GM23338 (cell line): ENCODE data around the gene SETDB2. TPM values are rescaled to one million over a fixed set of nuclear protein-coding genes. Genes with fewer than 3 reads are reported as not detected.

Source experiments
- ATAC-seq: fragments of 200-7000 bp; cut with Tn5 transposase; 3 replicates; pipeline ENCODE4 v1.9.1; 2020
- DNase-seq: peaks from one replicate; pipeline ENCODE4 v3.0.0-alpha.2; 2015; ENCODE audit warnings: low spot score
- H2AFZ ChIP-seq: fragments of 200-600 bp; sonication (generic); 2 replicates; pipeline ENCODE4 v1.8.0; 2016; ENCODE audit warnings: antibody characterized with exemption, mild to moderate bottlenecking, moderate library complexity
- H3F3A ChIP-seq: fragments of 200-600 bp; sonication (generic); replicated peaks from 2 replicates; pipeline ENCODE4 v1.8.0; 2017; ENCODE audit warnings: antibody characterized with exemption, mixed run types, low read depth
- H3K27ac ChIP-seq: fragments of 200-600 bp; sonication (generic); 2 replicates; pipeline ENCODE4 v1.6.1; 2016; ENCODE audit warnings: low read depth
- H3K27me3 ChIP-seq: fragments of 200-600 bp; sonication (generic); 2 replicates; pipeline ENCODE4 v1.8.0; 2016; ENCODE audit warnings: mild to moderate bottlenecking, mixed run types, moderate library complexity; ENCODE audit not compliant: insufficient read depth
- H3K36me3 ChIP-seq: fragments of 200-600 bp; sonication (generic); 2 replicates; pipeline ENCODE4 v1.8.0; 2016; ENCODE audit warnings: mild to moderate bottlenecking; ENCODE audit not compliant: insufficient read depth
- H3K4me1 ChIP-seq: fragments of 200-600 bp; sonication (generic); 2 replicates; pipeline ENCODE4 v1.8.0; 2016; ENCODE audit warnings: mild to moderate bottlenecking, moderate library complexity; ENCODE audit not compliant: insufficient read depth
- H3K4me2 ChIP-seq: fragments of 200-600 bp; sonication (generic); 2 replicates; pipeline ENCODE4 v1.7.1; 2017; ENCODE audit warnings: mixed run types
- H3K4me3 ChIP-seq: fragments of 200-600 bp; sonication (generic); 2 replicates; pipeline ENCODE4 v1.6.1; 2016; ENCODE audit warnings: mixed run types
- H3K79me2 ChIP-seq: fragments of 200-600 bp; sonication (generic); replicated peaks from 2 replicates; pipeline ENCODE4 v1.8.0; 2017; ENCODE audit warnings: mild to moderate bottlenecking; ENCODE audit not compliant: insufficient read depth
- H3K9me2 ChIP-seq: fragments of 200-600 bp; sonication (generic); 2 replicates; pipeline ENCODE4 v1.8.0; 2017; ENCODE audit not compliant: insufficient read depth
- H4K20me1 ChIP-seq: fragments of 200-600 bp; sonication (generic); replicated peaks from 2 replicates; pipeline ENCODE4 v1.8.0; 2017; ENCODE audit warnings: mild to moderate bottlenecking; ENCODE audit not compliant: insufficient read depth
- H3K27ac Mint-ChIP-seq: 2 replicates; pipeline ENCODE4 v1.8.0; 2020; ENCODE audit warnings: inconsistent platforms, mild to moderate bottlenecking, moderate library complexity, mixed read lengths
- H3K27me3 Mint-ChIP-seq: 3 replicates; pipeline ENCODE4 v1.8.0; 2022; ENCODE audit warnings: low read depth, mild to moderate bottlenecking, moderate library complexity, mixed read lengths, inconsistent platforms; ENCODE audit not compliant: insufficient read depth, poor library complexity
- H3K36me3 Mint-ChIP-seq: 3 replicates; pipeline ENCODE4 v1.8.0; 2021; ENCODE audit warnings: low read depth, mild to moderate bottlenecking, inconsistent platforms, moderate library complexity, mixed read lengths
- H3K4me1 Mint-ChIP-seq: 3 replicates; pipeline ENCODE4 v1.8.0; 2020; ENCODE audit warnings: mild to moderate bottlenecking, inconsistent platforms, mixed read lengths
- H3K4me3 Mint-ChIP-seq: 3 replicates; pipeline ENCODE4 v1.8.0; 2021; ENCODE audit warnings: moderate library complexity, mild to moderate bottlenecking, inconsistent platforms, mixed read lengths
- H3K9me3 Mint-ChIP-seq: 3 replicates; pipeline ENCODE4 v1.8.0; 2020; ENCODE audit warnings: moderate library complexity, mild to moderate bottlenecking, inconsistent platforms, mixed read lengths
- CREB1 ChIP-seq: fragments of 250-450 bp; sonication (Bioruptor Pico); IDR thresholded peaks from 2 replicates; pipeline ENCODE4 v1.5.0; 2020; ENCODE audit warnings: low read depth, mild to moderate bottlenecking, moderate library complexity
- EZH2 ChIP-seq: fragments of 200-600 bp; sonication (generic); IDR thresholded peaks from one replicate; pipeline ENCODE4 v1.8.0; 2017; ENCODE audit warnings: antibody characterized with exemption, mild to moderate bottlenecking, low read depth; ENCODE audit not compliant: unreplicated experiment
- EZH2phosphoT487 ChIP-seq: fragments of 200-600 bp; sonication (generic); IDR thresholded peaks from one replicate; pipeline ENCODE4 v1.8.1; 2018; ENCODE audit warnings: antibody characterized with exemption; ENCODE audit not compliant: unreplicated experiment
- JUNB ChIP-seq: IDR thresholded peaks from one replicate; pipeline ENCODE4 v1.6.1; 2016; ENCODE audit warnings: antibody characterized with exemption; ENCODE audit not compliant: unreplicated experiment
- NANOG ChIP-seq: IDR thresholded peaks from 2 replicates; pipeline ENCODE4 v1.6.1; 2016; ENCODE audit warnings: antibody characterized with exemption, borderline replicate concordance
- STAT1 ChIP-seq: IDR thresholded peaks from one replicate; pipeline ENCODE4 v1.6.1; 2016; ENCODE audit warnings: antibody characterized with exemption; ENCODE audit not compliant: unreplicated experiment
- ZNF114 ChIP-seq: fragments of 250-450 bp; sonication (Bioruptor Pico); IDR thresholded peaks from 2 replicates; pipeline ENCODE4 v1.5.0; 2020; ENCODE audit warnings: mild to moderate bottlenecking, moderate library complexity
- ZNF331 ChIP-seq: fragments of 250-450 bp; sonication (Bioruptor Pico); IDR thresholded peaks from 2 replicates; pipeline ENCODE4 v1.5.0; 2020; ENCODE audit warnings: low read depth, mild to moderate bottlenecking, moderate library complexity
- polyA plus RNA-seq: library from polyadenylated mRNA; unstranded; fragments of >200 nt; fragmentation: Nextera tagmentation; extraction: Ambion mirVana; gene quantifications from 2 replicates; pipeline ENCODE4 v1.2.1, GENCODE V29; 2016
- total RNA-seq: library from RNA; depleted of rRNA; stranded (reverse); fragments of >200 nt; shearing (Covaris generic); gene quantifications from 2 replicates; pipeline ENCODE4 v1.2.3, GENCODE V29; 2014
- TF ChIP-seq, protein P1 (sequence below): IDR thresholded peaks from 2 replicates; pipeline ENCODE4 v1.6.1; 2016; ENCODE audit warnings: antibody characterized with exemption
- TF ChIP-seq, protein P2 (sequence below), 2 experiments: fragments of 200-600 bp in 1 of 2; sonication (generic) in 1 of 2; conservative IDR thresholded peaks; 2 replicates each; pipeline versions ENCODE4 v1.5.1 to v1.6.1; 2016 to 2017; ENCODE audit warnings: antibody characterized with exemption in 2 of 2, low read depth in 2 of 2, mild to moderate bottlenecking in 2 of 2, moderate library complexity in 1 of 2
- TF ChIP-seq, protein P3 (sequence below): fragments of 250-450 bp; sonication (Bioruptor Pico); IDR thresholded peaks from 2 replicates; pipeline ENCODE4 v1.5.0; 2020; ENCODE audit warnings: mild to moderate bottlenecking, moderate library complexity
- TF ChIP-seq, protein P4 (sequence below): IDR thresholded peaks from one replicate; pipeline ENCODE4 v1.6.1; 2018; ENCODE audit warnings: antibody characterized with exemption; ENCODE audit not compliant: unreplicated experiment

SETDB2 gene
- total and polyA plus RNA-seq, 2 experiments from 2014 or later: 4.6 to 5.8 TPM

DNA sequence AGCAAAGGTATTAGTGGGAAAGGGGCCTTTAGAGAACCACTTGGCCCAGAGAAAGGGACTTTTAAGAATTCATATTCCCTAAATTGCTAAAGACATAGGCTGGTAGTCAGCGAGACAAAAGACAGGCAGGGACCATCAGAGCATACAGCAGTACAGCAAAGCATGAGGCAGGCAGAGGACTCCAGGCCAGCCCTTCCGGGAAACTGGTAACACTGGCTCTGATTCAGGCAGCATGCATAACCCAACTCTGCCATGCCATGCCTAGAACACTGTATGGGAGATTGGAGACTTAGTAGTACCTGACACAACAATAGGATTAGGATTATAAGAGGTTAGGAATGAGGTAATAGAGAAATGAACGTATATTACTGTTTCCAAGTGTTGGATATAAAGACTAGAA, 35.1 kb upstream of the SETDB2 start (continued):
- TF ChIP-seq, protein P1, sequence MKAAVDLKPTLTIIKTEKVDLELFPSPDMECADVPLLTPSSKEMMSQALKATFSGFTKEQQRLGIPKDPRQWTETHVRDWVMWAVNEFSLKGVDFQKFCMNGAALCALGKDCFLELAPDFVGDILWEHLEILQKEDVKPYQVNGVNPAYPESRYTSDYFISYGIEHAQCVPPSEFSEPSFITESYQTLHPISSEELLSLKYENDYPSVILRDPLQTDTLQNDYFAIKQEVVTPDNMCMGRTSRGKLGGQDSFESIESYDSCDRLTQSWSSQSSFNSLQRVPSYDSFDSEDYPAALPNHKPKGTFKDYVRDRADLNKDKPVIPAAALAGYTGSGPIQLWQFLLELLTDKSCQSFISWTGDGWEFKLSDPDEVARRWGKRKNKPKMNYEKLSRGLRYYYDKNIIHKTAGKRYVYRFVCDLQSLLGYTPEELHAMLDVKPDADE: no peak

DNA sequence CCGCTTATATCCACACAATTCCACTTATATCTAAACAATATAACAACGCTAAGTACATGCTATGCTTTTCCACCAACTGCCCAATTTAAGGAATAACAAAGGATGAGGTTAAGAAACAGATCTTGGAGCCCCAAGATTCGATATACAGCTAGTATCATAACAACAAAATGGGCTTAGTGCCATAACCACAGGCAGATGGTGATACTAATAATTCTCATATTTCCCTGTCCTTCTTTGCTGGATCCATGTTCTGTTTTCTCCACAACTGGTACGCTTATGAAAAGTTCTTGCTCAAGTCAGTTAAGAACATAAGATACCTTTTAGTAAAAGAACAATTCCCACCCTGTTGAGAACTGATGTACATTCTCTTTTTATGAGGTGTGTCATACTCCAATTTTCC, 34.1 kb upstream of the SETDB2 start:
- no peak for DNase-seq
- Mint-ChIP-seq H3K36me3 (no peaks in the 10 kb centered on the region), H3K27ac (no peak overlapping the region)
- no peak for TF ChIP-seq EZH2phosphoT487
- TF ChIP-seq CREB1: no peak
- no peak for TF ChIP-seq ZNF331
- TF ChIP-seq, protein P2, sequence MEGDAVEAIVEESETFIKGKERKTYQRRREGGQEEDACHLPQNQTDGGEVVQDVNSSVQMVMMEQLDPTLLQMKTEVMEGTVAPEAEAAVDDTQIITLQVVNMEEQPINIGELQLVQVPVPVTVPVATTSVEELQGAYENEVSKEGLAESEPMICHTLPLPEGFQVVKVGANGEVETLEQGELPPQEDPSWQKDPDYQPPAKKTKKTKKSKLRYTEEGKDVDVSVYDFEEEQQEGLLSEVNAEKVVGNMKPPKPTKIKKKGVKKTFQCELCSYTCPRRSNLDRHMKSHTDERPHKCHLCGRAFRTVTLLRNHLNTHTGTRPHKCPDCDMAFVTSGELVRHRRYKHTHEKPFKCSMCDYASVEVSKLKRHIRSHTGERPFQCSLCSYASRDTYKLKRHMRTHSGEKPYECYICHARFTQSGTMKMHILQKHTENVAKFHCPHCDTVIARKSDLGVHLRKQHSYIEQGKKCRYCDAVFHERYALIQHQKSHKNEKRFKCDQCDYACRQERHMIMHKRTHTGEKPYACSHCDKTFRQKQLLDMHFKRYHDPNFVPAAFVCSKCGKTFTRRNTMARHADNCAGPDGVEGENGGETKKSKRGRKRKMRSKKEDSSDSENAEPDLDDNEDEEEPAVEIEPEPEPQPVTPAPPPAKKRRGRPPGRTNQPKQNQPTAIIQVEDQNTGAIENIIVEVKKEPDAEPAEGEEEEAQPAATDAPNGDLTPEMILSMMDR (conservative IDR thresholded peaks at IDR 0.05; ENCODE audit: low read depth in 2 of 2): no peak
- TF ChIP-seq EZH2: no peak
- TF ChIP-seq, protein P3, sequence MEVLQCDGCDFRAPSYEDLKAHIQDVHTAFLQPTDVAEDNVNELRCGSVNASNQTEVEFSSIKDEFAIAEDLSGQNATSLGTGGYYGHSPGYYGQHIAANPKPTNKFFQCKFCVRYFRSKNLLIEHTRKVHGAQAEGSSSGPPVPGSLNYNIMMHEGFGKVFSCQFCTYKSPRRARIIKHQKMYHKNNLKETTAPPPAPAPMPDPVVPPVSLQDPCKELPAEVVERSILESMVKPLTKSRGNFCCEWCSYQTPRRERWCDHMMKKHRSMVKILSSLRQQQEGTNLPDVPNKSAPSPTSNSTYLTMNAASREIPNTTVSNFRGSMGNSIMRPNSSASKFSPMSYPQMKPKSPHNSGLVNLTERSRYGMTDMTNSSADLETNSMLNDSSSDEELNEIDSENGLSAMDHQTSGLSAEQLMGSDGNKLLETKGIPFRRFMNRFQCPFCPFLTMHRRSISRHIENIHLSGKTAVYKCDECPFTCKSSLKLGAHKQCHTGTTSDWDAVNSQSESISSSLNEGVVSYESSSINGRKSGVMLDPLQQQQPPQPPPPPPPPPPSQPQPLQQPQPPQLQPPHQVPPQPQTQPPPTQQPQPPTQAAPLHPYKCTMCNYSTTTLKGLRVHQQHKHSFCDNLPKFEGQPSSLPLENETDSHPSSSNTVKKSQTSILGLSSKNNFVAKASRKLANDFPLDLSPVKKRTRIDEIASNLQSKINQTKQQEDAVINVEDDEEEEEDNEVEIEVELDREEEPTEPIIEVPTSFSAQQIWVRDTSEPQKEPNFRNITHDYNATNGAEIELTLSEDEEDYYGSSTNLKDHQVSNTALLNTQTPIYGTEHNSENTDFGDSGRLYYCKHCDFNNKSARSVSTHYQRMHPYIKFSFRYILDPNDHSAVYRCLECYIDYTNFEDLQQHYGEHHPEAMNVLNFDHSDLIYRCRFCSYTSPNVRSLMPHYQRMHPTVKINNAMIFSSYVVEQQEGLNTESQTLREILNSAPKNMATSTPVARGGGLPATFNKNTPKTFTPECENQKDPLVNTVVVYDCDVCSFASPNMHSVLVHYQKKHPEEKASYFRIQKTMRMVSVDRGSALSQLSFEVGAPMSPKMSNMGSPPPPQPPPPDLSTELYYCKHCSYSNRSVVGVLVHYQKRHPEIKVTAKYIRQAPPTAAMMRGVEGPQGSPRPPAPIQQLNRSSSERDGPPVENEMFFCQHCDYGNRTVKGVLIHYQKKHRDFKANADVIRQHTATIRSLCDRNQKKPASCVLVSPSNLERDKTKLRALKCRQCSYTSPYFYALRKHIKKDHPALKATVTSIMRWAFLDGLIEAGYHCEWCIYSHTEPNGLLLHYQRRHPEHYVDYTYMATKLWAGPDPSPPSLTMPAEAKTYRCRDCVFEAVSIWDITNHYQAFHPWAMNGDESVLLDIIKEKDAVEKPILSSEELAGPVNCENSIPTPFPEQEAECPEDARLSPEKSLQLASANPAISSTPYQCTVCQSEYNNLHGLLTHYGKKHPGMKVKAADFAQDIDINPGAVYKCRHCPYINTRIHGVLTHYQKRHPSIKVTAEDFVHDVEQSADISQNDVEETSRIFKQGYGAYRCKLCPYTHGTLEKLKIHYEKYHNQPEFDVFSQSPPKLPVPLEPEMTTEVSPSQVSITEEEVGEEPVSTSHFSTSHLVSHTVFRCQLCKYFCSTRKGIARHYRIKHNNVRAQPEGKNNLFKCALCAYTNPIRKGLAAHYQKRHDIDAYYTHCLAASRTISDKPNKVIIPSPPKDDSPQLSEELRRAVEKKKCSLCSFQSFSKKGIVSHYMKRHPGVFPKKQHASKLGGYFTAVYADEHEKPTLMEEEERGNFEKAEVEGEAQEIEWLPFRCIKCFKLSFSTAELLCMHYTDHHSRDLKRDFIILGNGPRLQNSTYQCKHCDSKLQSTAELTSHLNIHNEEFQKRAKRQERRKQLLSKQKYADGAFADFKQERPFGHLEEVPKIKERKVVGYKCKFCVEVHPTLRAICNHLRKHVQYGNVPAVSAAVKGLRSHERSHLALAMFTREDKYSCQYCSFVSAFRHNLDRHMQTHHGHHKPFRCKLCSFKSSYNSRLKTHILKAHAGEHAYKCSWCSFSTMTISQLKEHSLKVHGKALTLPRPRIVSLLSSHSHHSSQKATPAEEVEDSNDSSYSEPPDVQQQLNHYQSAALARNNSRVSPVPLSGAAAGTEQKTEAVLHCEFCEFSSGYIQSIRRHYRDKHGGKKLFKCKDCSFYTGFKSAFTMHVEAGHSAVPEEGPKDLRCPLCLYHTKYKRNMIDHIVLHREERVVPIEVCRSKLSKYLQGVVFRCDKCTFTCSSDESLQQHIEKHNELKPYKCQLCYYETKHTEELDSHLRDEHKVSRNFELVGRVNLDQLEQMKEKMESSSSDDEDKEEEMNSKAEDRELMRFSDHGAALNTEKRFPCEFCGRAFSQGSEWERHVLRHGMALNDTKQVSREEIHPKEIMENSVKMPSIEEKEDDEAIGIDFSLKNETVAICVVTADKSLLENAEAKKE (CRISPR knock-in tag): no peak
- TF ChIP-seq, protein P1: no peak
- TF ChIP-seq, protein P4, sequence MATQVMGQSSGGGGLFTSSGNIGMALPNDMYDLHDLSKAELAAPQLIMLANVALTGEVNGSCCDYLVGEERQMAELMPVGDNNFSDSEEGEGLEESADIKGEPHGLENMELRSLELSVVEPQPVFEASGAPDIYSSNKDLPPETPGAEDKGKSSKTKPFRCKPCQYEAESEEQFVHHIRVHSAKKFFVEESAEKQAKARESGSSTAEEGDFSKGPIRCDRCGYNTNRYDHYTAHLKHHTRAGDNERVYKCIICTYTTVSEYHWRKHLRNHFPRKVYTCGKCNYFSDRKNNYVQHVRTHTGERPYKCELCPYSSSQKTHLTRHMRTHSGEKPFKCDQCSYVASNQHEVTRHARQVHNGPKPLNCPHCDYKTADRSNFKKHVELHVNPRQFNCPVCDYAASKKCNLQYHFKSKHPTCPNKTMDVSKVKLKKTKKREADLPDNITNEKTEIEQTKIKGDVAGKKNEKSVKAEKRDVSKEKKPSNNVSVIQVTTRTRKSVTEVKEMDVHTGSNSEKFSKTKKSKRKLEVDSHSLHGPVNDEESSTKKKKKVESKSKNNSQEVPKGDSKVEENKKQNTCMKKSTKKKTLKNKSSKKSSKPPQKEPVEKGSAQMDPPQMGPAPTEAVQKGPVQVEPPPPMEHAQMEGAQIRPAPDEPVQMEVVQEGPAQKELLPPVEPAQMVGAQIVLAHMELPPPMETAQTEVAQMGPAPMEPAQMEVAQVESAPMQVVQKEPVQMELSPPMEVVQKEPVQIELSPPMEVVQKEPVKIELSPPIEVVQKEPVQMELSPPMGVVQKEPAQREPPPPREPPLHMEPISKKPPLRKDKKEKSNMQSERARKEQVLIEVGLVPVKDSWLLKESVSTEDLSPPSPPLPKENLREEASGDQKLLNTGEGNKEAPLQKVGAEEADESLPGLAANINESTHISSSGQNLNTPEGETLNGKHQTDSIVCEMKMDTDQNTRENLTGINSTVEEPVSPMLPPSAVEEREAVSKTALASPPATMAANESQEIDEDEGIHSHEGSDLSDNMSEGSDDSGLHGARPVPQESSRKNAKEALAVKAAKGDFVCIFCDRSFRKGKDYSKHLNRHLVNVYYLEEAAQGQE: no peak
- TF ChIP-seq JUNB: no peak
- TF ChIP-seq STAT1: no peak
- no peak for TF ChIP-seq NANOG
- no peak for TF ChIP-seq ZNF114 (CRISPR knock-in tag)

More for the DNA sequence above, 34.1 kb upstream of the SETDB2 start:
- H3F3A ChIP-seq: no peaks in the 10 kb centered on the region
- H3K27me3 ChIP-seq: peaks cover 73% of the 10 kb centered on the region
- H3K4me1 ChIP-seq: peaks cover 30% of the 10 kb centered on the region
- peaks cover 64% of the 10 kb centered on the region for H3K27me3 Mint-ChIP-seq
- no peaks in the 10 kb centered on the region for H4K20me1 ChIP-seq
- no peak overlapping the region for H3K4me3 Mint-ChIP-seq
- no peak overlapping the region for H2AFZ ChIP-seq
- peaks cover 19% of the 10 kb centered on the region for H3K4me1 Mint-ChIP-seq
- no peaks in the 10 kb centered on the region for H3K36me3 ChIP-seq
- no peaks in the 10 kb centered on the region for H3K79me2 ChIP-seq
- H3K9me3 Mint-ChIP-seq: no peaks in the 10 kb centered on the region; the same call in 2 of the 3 replicates
- no peak for ATAC-seq
- H3K4me2 ChIP-seq: no peak overlapping the region
- no peak overlapping the region for H3K4me3 ChIP-seq
- no peak overlapping the region for H3K27ac ChIP-seq
- no peaks in the 10 kb centered on the region for H3K9me2 ChIP-seq
